ENCODE results near the gene UPP1.
"Not testable (repeated sequence)": the region's sequence is repeated elsewhere in the genome, so short reads cannot be mapped to it uniquely, and the experiment has no call there.

The UPP1 gene

DNA sequence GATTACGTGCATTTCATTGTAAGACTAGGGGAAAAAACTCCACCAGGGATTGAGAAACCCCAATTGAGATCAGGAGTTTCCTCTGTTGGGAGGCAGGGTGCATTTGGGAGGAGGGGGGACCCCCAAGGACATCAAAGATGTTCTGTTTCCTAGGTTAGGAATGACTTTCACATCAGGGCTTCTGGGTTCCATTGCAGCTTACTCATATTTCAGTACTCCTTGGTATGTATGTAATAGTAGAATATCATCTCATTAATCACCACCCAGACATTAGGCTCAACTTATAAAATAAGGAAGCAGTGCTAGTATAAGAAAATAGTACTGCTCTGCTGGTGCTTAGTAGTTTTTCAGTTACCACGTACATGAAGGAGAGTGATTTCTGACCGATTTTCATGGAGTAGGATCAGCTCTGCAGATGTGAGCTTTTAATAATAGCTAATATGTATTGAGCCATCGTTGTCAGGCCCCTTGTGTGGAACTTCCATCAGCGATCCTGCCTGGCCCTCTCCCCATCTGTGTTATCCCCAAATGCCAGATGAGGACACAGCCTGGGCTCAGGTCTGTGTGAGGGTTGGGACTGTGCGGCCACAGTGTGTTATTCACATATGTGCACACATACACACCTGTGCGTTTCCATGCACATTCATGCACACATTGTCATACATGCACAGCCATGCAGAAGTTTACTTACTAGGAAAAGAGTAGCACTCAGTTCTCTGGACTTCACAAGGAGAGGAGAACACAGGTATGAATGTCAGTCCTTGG, 23.5 kb downstream of the UPP1 start:
- no peak for DNase-seq

DNA sequence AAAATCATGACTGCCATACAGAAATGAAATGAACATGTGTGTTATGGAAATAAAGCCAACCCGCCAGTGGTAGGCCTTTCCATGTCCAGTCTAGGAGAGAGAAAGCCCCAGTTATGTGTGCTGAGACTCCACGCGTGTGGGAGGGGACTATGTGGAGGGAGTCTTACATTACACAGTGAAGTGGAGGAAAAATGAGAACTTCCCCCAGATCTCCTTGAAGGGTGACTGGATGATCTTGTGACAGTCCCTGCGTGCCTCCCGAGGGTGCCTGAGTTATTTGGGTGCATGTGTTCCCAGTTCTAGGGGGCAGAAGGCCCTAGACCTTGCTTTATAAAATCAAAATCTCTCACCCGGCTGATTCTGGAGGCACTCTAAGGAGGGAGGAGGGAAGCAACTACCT, 24.2 kb downstream of the UPP1 start:
- DNase-seq = no peak

DNA sequence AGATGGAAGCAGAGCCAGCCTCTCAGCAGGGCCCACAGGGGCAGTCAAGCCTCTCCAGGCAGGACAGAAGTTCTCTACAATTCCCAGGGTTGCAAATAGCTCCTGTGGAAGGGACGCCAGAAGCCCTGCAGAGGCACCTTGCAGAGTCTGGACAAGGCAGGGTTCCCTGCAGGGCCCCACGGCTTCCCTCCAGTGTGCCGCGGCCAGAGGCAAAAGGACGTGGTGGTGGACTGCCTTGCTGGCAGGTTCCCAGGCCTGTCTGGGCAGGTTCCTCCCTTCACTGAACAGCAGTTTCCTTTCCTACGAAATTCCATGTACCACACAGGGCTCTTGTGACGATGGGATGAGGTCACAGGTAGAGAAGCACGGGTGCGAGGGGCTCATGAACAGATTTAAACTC, 25.1 kb downstream of the UPP1 start:
- DNase-seq = no peak

DNA sequence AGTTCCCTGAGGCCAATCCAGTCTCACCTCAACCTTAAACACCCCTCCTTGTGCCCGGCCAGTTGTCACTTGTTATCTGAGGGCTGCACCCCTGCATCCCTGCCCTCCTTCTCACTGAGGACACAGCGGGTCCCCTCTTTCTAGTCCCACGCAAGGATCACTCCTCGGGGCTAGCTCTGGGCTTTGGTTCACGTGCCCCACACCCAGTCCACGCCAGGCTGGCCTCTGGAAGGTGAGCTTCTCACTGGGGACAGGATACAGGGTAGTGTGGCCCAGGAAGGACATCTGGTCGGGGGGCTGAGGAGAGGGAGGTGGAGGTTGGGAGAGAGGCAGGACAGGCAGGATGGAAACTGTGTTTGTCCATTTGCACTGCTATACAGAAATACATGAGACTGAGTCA, 25.5 kb downstream of the UPP1 start:
- no peak for DNase-seq

DNA sequence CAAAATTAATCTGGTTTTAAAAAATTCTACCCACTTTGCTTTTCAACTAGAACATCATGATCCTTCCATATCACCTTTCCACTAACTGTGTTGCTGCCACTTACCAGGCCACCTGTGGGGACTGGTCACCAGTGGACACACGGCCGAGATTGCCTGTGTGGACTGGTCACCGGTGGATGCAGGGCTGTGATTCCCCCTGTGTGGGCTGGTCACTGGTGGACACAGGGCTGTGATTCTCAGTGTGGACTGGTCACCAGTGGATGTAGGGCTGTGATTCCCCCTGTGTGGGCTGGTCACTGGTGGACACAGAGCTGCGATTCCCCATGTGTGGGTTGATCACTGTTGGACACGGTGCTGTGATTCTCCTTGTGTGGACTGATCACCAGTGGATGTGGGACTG, 27.0 kb downstream of the UPP1 start:
- no peak for DNase-seq

DNA sequence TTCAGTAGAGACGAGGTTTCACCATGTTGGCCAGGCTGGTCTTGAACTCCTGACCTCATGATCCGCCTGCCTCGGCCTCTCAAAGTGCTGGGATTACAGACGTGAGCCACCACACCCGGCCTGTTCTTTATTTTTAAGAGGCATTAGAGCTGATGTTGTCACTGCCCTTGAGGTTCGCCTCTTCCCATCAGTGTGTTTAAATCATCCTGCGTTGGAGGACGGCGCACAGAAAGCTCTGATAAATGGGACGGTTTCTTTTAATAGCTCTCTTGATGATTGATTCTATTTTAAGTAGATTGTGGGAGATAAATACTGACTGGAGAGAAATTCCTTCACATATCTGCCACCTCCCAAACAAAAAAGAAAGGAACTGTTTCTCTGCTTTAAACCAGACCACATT, 29.0 kb downstream of the UPP1 start:
- DNase-seq = no peak

DNA sequence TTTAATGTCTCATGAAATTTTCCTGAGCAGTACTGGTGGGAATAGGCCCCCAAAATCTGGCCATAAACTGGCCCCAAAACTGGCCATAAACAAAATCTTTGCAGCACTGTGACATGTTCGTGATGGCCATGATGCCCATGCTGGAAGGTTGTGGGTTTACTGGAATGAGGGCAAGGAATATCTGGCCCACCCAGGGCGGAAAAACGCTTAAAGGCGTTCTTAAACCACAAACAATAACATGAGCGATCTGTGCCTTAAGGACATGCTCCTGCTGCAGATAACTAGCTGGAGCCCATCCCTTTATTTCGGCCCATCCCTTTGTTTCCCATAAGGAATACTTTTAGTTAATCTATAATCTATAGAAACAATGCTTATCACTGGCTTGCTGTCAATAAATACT, 31.5 kb downstream of the UPP1 start:
- DNase-seq = not testable (repeated sequence)

GRCh38 chr7:48126037-48126436, 37.0 kb downstream of the UPP1 start:
- DNase-seq = no peak

DNA sequence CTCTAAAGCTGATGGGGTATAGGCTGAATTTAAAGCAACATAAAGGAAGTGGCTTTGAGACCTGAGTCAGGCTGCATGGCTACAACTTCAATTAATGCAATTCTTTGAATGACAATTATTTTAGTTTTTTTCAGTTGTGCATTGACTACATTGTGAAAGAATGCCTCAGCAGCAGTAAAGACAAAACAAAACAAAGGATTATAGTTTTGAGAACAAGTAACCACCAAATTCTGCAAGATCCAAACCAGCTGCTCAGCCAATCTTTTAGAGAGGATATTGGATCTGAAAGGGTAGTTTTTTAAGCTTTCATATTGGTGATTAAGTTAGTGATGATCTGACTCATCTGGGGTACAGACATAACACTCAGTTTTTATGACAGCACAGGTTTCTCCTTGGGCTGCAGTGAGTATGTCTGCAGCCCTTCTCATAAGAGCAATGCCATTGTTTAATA, 41.6 kb downstream of the UPP1 start:
- DNase-seq = no peak

- DNase-seq = no peak
These were observed 43.7 kb downstream of the UPP1 start for GRCh38 chr7:48132792-48133191.

- DNase-seq = peak in 1 of 2 experiments; percentile 12
These were observed 50.4 kb downstream of the UPP1 start for GRCh38 chr7:48139459-48139858.

- DNase-seq = no peak
These were observed 51.1 kb downstream of the UPP1 start for GRCh38 chr7:48140001-48140681.

GRCh38 chr7:48141521-48141920, 52.5 kb downstream of the UPP1 start:
- DNase-seq = no peak

GRCh38 chr7:48144291-48144768, 55.3 kb downstream of the UPP1 start:
- DNase-seq = no peak

DNA sequence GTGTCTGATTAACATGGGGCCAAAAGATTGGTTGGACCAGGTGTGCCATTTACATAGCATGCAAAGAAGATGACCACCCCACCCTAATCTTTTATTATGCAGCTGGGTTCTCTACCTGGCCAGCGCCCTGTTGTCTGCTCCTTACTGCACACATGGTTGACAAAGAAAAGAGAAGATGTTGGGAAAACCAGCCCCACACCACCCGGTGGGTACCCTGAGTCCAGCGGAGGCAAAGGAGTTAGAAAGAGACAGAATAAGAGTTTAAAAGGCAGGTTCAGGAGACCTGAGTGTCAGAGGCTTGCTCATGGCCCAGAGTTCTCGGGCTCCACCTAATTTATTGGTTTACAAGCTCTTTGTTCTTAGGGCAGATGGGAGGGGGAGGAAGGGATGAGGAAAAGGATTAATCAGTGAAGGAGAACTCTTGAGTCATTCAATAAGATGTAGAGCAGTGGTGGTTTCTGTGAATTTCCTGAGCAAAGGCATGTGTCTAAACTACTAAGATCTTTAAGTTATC, 58.1 kb downstream of the UPP1 start:
- peak; percentile 1 for DNase-seq

DNA sequence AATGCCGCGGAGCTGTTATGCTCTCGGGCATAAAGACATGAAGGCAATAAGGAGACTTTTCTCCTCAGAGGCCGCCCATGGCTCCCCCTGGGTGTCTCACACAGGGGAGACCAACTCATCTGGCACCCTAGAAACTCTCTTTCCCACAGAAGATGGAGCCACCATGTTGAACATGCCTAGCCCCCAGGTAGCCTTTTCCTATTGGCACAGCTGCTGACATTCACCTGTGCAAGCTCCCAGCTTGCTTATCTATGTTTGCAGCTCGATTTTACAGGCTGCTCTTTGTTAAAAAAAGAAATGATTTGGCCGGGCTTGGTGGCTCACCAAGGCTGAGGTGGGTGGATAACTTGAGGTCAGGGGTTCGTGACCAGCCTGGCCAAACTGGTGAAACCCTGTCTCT, 58.6 kb downstream of the UPP1 start:
- DNase-seq = not testable (repeated sequence)

- no peak for DNase-seq
These were observed 59.2 kb downstream of the UPP1 start for GRCh38 chr7:48148311-48148710.

DNA sequence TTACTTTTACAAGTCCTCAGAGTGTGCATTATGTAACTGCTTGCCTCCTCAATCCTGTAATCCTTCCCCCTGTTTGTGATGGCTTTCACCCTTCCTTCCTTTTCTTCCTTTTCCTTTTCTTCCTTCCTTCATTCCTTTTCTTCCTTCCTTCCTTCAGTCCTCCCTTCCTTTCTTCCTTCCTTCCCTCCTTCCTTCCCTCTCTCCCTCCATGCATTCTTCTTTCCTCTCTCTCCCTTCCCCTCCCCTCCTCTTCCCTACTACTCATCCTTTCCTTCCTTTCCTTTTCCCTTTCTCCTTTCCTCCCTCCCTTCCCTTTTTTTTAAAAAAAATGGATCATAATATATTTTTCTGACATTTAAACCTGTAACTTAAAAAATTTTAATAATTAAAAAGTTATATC, 60.0 kb downstream of the UPP1 start:
- DNase-seq = no peak

- no peak for DNase-seq
These were observed 61.0 kb downstream of the UPP1 start for GRCh38 chr7:48150086-48150485.

DNA sequence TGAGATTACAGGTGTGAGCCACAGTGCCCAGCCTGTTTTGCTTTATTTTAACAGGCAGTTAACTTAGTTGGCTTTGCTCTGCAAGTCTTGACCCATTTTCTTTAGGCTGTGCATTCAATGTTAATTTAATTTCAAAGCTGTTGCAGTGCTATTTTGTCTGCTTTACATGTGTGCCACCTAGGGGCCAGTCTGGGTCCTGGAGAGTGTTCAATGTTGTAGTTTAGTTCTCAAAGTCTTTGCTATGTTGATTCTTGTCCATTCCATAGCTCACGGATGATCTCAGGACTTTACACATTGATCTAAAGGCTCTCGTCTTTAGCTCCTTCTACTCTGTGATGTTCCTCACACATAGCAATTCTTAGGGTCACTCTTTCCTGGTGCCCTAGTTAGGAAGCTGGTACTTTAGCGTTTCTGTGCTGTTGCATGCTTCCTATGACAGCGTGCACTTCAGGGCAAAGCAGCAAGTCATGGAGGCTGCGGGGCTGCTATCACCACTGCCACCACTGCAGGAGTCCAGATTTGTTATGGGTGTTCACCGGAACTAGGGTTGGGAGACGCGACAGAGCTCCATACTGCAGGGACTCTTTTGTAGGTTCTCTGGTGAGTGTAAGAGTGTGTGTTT, 65.8 kb downstream of the UPP1 start:
- DNase-seq = peak in 1 of 2 experiments; percentile 45

Measured in NCI-H526 (cell line).